Prostate gland (tissue), 2 donors: Measurements from ENCODE around the gene SHISA8. TPM values are rescaled to one million over a fixed set of nuclear protein-coding genes. Genes with fewer than 3 reads are reported as not detected.

Experiments
- DNase-seq: peaks from one replicate; pipeline ENCODE4 v3.0.0-alpha.2; 2019; ENCODE audit warnings: low spot score
- H3K27ac ChIP-seq, 2 donors: fragments of 200-600 bp; sonication (generic); 2 replicates each; pipeline ENCODE4 v1.5.1; 2017 to 2019
- H3K27me3 ChIP-seq: fragments of 200-600 bp; sonication (generic); replicated peaks from 2 replicates; pipeline ENCODE4 v1.5.1; 2019; ENCODE audit not compliant: insufficient read depth
- H3K36me3 ChIP-seq, 2 donors: fragments of 200-600 bp; sonication (generic); 1 replicate in 1 of 2; 2 replicates in 1 of 2; pipeline versions ENCODE4 v1.5.1 to v1.8.1; 2017 to 2019
- H3K4me1 ChIP-seq: fragments of 200-600 bp; sonication (generic); replicated peaks from 2 replicates; pipeline ENCODE4 v1.5.1; 2019
- H3K4me3 ChIP-seq, 2 donors: fragments of 200-600 bp; sonication (generic); 2 replicates each; pipeline ENCODE4 v1.5.1; 2017 to 2019
- H3K9me3 ChIP-seq: fragments of 200-600 bp; sonication (generic); 2 replicates; pipeline ENCODE4 v1.5.1; 2017
- POLR2A ChIP-seq: fragments of 450-650 bp; IDR thresholded peaks from one replicate; pipeline ENCODE4 v1.6.1; 2016; ENCODE audit warnings: antibody characterized with exemption, mild to moderate bottlenecking
- POLR2AphosphoS5 ChIP-seq: sonication (generic); formaldehyde crosslinking; IDR thresholded peaks from one replicate; pipeline ENCODE4 v1.6.1; 2017; ENCODE audit warnings: antibody characterized with exemption
- WGBS: methylation state at CpG from one replicate; pipeline ENCODE4 v1.1.5; 2018; 5-methylcytosine and 5-hydroxymethylcytosine counted together
- intact Hi-C: fragments of 100-400 bp; cut with DNase I; formaldehyde crosslinking; loops from one replicate; pipeline ENCODE4 v1.14.2; 2022
- total RNA-seq, 2 donors: library from RNA; depleted of rRNA; stranded (reverse); fragments of >200 nt; gene quantifications; one replicate each; pipeline ENCODE4 v1.1.0, GENCODE V29; 2016
- TF ChIP-seq, protein P1 (sequence below), 4 experiments: fragments of 200-600 bp in 2 of 4; fragments of 450-650 bp in 2 of 4; sonication (generic) in 2 of 4; IDR thresholded peaks; 1 replicate in 3 of 4; 2 replicates in 1 of 4; pipeline ENCODE4 v1.5.1; 2016 to 2019; ENCODE audit warnings: antibody characterized with exemption in 4 of 4, mild to moderate bottlenecking in 2 of 4, moderate library complexity in 2 of 4

Gene SHISA8
- total RNA-seq, 2 donors from 2014 or later: not detected

DNA sequence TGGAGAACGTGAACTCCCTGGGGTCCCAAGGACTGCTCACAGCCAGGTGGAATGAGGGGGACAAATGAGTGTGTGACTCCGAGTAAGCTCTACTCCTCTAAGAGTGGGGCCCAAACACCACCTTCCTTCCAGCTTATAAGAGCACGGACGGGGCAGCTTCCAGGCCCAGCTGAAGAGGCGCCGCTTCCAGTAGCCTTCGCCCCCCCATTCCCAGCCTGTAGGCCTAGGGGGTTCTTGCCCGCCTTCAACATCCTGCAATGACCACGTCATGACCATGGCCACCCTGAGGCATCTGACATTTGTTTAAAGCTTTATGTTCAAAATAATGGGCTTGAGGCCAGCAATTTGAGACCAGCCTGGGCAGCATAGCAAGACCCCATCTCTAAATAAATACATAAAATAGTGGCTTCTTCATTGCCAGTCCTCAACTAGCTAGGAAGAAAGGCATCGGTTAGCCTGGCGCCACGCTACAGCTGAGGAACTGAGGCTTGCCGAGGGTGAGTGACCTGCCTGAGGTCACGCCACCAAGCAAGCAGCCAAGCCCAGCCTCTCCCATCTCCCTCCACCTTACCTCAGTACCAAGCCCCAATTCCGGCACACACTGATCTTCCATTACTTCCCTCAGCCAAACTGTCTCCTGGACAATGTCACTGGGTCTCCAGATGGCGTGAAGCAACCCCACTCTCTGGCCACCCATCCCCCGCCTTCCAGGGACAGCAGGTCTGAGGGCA is 19.6 kb upstream of the SHISA8 start:
- no peaks in the 10 kb centered on the region for H3K27me3 ChIP-seq
- H3K4me1 ChIP-seq: no peaks in the 10 kb centered on the region
- H3K9me3 ChIP-seq: no peaks in the 10 kb centered on the region
- no peak overlapping the region for H3K4me3 ChIP-seq
- TF ChIP-seq, protein P1, sequence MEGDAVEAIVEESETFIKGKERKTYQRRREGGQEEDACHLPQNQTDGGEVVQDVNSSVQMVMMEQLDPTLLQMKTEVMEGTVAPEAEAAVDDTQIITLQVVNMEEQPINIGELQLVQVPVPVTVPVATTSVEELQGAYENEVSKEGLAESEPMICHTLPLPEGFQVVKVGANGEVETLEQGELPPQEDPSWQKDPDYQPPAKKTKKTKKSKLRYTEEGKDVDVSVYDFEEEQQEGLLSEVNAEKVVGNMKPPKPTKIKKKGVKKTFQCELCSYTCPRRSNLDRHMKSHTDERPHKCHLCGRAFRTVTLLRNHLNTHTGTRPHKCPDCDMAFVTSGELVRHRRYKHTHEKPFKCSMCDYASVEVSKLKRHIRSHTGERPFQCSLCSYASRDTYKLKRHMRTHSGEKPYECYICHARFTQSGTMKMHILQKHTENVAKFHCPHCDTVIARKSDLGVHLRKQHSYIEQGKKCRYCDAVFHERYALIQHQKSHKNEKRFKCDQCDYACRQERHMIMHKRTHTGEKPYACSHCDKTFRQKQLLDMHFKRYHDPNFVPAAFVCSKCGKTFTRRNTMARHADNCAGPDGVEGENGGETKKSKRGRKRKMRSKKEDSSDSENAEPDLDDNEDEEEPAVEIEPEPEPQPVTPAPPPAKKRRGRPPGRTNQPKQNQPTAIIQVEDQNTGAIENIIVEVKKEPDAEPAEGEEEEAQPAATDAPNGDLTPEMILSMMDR (IDR thresholded peaks at IDR 0.05): no peak
- intact Hi-C loops: no loop called here
- DNase-seq: no peak
- H3K27ac ChIP-seq: no peak overlapping the region
- no peaks in the 10 kb centered on the region for H3K36me3 ChIP-seq
- 99% methylated on average over 17 of the region's 17 CpGs for WGBS

GRCh38 chr22:41933411-41934177 is 18.7 kb upstream of the SHISA8 start:
- intact Hi-C loops: no loop called here

GRCh38 chr22:41932353-41932752 is 17.5 kb upstream of the SHISA8 start:
- H3K9me3 ChIP-seq: no peaks in the 10 kb centered on the region
- no peaks in the 10 kb centered on the region for H3K36me3 ChIP-seq
- WGBS: 94% methylated on average over 9 of the region's 12 CpGs
- intact Hi-C loops: no loop called here
- no peak for DNase-seq
- no peaks in the 10 kb centered on the region for H3K4me1 ChIP-seq
- H3K4me3 ChIP-seq: no peak overlapping the region
- TF ChIP-seq POLR2A (no peak), POLR2AphosphoS5 (no peak)
- TF ChIP-seq, protein P1 (IDR thresholded peaks at IDR 0.05): no peak
- H3K27me3 ChIP-seq: no peaks in the 10 kb centered on the region
- no peak overlapping the region for H3K27ac ChIP-seq

More at GRCh38 chr22:41933411-41934177, 18.7 kb upstream of the SHISA8 start:
- H3K27me3 ChIP-seq: no peaks in the 10 kb centered on the region
- no peaks in the 10 kb centered on the region for H3K36me3 ChIP-seq
- H3K9me3 ChIP-seq: no peaks in the 10 kb centered on the region
- no peak overlapping the region for H3K27ac ChIP-seq
- 78% methylated on average over 15 of the region's 16 CpGs for WGBS
- TF ChIP-seq, protein P1 (IDR thresholded peaks at IDR 0.05): no peak
- no peak for DNase-seq
- H3K4me3 ChIP-seq: no peak overlapping the region
- no peaks in the 10 kb centered on the region for H3K4me1 ChIP-seq

GRCh38 chr22:41931701-41932269 is 16.9 kb upstream of the SHISA8 start:
- H3K27me3 ChIP-seq: no peaks in the 10 kb centered on the region
- no peak for DNase-seq
- TF ChIP-seq POLR2AphosphoS5: no peak
- TF ChIP-seq, protein P1 (IDR thresholded peaks at IDR 0.05): no peak
- no peak for TF ChIP-seq POLR2A
- 80% methylated on average over 10 of the region's 10 CpGs for WGBS
- no peak overlapping the region for H3K27ac ChIP-seq
- no peaks in the 10 kb centered on the region for H3K4me1 ChIP-seq
- intact Hi-C loops: no loop called here
- no peaks in the 10 kb centered on the region for H3K9me3 ChIP-seq
- H3K4me3 ChIP-seq: no peak overlapping the region
- no peaks in the 10 kb centered on the region for H3K36me3 ChIP-seq
